Neural cell (in vitro differentiated cells): ENCODE data around the gene NCOA4.
"Not testable (repeated sequence)": the region's sequence is repeated elsewhere in the genome, so short reads cannot be mapped to it uniquely, and the experiment has no call there.

Source experiments
- POLR2AphosphoS5 ChIP-seq: IDR thresholded peaks from 2 replicates; pipeline ENCODE4 v1.6.1; 2012
- SMC3 ChIP-seq: fragments of 450-650 bp; conservative IDR thresholded peaks from 2 replicates; pipeline ENCODE4 v1.6.1; 2014; ENCODE audit warnings: antibody characterized with exemption, mild to moderate bottlenecking, moderate library complexity; ENCODE audit not compliant: poor library complexity
- TF ChIP-seq, protein P1 (sequence below): fragments of 450-650 bp; IDR thresholded peaks from 2 replicates; pipeline ENCODE4 v1.5.1; 2014; ENCODE audit warnings: antibody characterized with exemption, mild to moderate bottlenecking, moderate library complexity; ENCODE audit not compliant: poor library complexity, severe bottlenecking

DNA sequence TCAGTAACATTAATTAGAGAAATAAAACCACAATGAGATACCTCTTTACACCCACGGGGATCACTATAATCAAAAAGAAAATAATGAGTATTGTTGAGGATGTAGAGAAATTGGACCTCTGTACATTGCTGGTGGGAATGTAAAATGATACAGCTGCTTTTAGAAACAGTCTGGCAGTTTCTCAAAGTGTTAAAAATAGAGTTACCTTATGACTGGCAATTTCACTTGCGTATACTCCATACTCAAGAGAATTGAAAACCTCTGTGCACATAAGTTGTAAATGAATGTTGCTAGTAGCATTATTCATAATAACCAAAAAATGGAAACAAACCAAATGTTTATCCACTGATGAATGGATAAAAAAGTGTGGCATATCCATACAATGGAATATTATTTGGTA lies 51.9 kb downstream of the NCOA4 start:
- TF ChIP-seq, protein P1, sequence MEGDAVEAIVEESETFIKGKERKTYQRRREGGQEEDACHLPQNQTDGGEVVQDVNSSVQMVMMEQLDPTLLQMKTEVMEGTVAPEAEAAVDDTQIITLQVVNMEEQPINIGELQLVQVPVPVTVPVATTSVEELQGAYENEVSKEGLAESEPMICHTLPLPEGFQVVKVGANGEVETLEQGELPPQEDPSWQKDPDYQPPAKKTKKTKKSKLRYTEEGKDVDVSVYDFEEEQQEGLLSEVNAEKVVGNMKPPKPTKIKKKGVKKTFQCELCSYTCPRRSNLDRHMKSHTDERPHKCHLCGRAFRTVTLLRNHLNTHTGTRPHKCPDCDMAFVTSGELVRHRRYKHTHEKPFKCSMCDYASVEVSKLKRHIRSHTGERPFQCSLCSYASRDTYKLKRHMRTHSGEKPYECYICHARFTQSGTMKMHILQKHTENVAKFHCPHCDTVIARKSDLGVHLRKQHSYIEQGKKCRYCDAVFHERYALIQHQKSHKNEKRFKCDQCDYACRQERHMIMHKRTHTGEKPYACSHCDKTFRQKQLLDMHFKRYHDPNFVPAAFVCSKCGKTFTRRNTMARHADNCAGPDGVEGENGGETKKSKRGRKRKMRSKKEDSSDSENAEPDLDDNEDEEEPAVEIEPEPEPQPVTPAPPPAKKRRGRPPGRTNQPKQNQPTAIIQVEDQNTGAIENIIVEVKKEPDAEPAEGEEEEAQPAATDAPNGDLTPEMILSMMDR = not testable (repeated sequence)
- TF ChIP-seq POLR2AphosphoS5, SMC3: not testable (repeated sequence)
